Stimulated activated CD4-positive, alpha-beta T cell treated with anti-CD3 and anti-CD28 coated beads, TNF-alpha, amount 100 ng/mL, for 4 hours (primary cell): ENCODE results near the gene ATXN2.

ENCODE experiments used
- DNase-seq, 3 experiments: peaks; one replicate each; pipeline ENCODE4 v3.0.0-alpha.2; 2020; ENCODE audit warnings: low read depth in 3 of 3

Gene ATXN2

GRCh38 chr12:111440152-111440551 lies 159.0 kb downstream of the ATXN2 start:
- DNase-seq, result no peak

- no peak for DNase-seq
Measured at GRCh38 chr12:111439657-111440151, 159.4 kb downstream of the ATXN2 start.

- no peak for DNase-seq
Measured at GRCh38 chr12:111438481-111438880, 160.6 kb downstream of the ATXN2 start.

GRCh38 chr12:111437816-111438454 lies 161.2 kb downstream of the ATXN2 start:
- no peak for DNase-seq

- DNase-seq, result no peak
Measured at GRCh38 chr12:111436811-111437210, 162.3 kb downstream of the ATXN2 start.

GRCh38 chr12:111436266-111436665 lies 162.8 kb downstream of the ATXN2 start:
- DNase-seq, result no peak

GRCh38 chr12:111435661-111436201 lies 163.4 kb downstream of the ATXN2 start:
- no peak for DNase-seq

- DNase-seq, result peak; percentile 52 to 81 (median 73)
Measured at GRCh38 chr12:111434680-111435338, 164.3 kb downstream of the ATXN2 start.

- DNase-seq, result no peak
Measured at GRCh38 chr12:111434049-111434448, 165.1 kb downstream of the ATXN2 start.

GRCh38 chr12:111431772-111432171 lies 167.3 kb downstream of the ATXN2 start:
- no peak for DNase-seq

- peak; percentile 54 to 59 (median 58) for DNase-seq
Measured at GRCh38 chr12:111430433-111431353, 168.4 kb downstream of the ATXN2 start.

GRCh38 chr12:111429828-111430432 lies 169.2 kb downstream of the ATXN2 start:
- peak in 1 of 3 experiments; percentile 49 for DNase-seq

- no peak for DNase-seq
Measured at GRCh38 chr12:111428728-111429175, 170.4 kb downstream of the ATXN2 start.

GRCh38 chr12:111428081-111428727 lies 170.9 kb downstream of the ATXN2 start:
- DNase-seq, result no peak

GRCh38 chr12:111427417-111428074 lies 171.6 kb downstream of the ATXN2 start:
- no peak for DNase-seq

- DNase-seq, result no peak
Measured at GRCh38 chr12:111426344-111427185, 172.6 kb downstream of the ATXN2 start.

- no peak for DNase-seq
Measured at GRCh38 chr12:111425655-111426054, 173.5 kb downstream of the ATXN2 start.

GRCh38 chr12:111424793-111425251 lies 174.3 kb downstream of the ATXN2 start:
- DNase-seq, result no peak

- DNase-seq, result no peak
Measured at GRCh38 chr12:111424189-111424792, 174.8 kb downstream of the ATXN2 start.
